ENCODE data around the gene HYAL2. TPM values are rescaled to one million over a fixed set of nuclear protein-coding genes. Genes with fewer than 3 reads are reported as not detected.

HYAL2 gene
- total and polyA plus RNA-seq, 2 of the 8 experiments (the other 6 are each of a cell fraction or from before 2014, with no cell fraction given): 51.9 to 176 TPM

GRCh38 chr3:50355829-50356552, 33.4 kb upstream of the HYAL2 start:
- H3K9me3 ChIP-seq (ENCODE audit: insufficient read depth in 2 of 2, low read depth in 1 of 2, low read length in 1 of 2): no peaks in the 10 kb centered on the region
- no peak overlapping the region for H2AK5ac ChIP-seq (ENCODE audit: low read depth, low read length)
- no peaks in the 10 kb centered on the region for H3K27me3 ChIP-seq (replicated peaks in 1 of 4; ENCODE audit: control insufficient read depth in 3 of 4, extremely low read depth in 1 of 4, insufficient read depth in 3 of 4, low read length in 3 of 4)
- H2BK12ac ChIP-seq (ENCODE audit: low read depth, low read length): no peak overlapping the region
- no peak overlapping the region for H3K18ac ChIP-seq (ENCODE audit: extremely low read depth, low read length)
- TF ChIP-seq CTCF (IDR thresholded peaks at IDR 0.05; ENCODE audit: control extremely low read depth in 1 of 3, insufficient read depth in 1 of 3, low read depth in 1 of 3, low read length in 3 of 3) (peak in 2 of 3 experiments; percentile 14 to 19; a peak in 1 of 4 replicates), SIRT6 (IDR thresholded peaks at IDR 0.05; ENCODE audit: low read length) (no peak), RAD21 (IDR thresholded peaks at IDR 0.05 in 1 of 2, conservative IDR thresholded peaks at IDR 0.05 in 1 of 2; ENCODE audit: low read depth in 2 of 2, low read length in 2 of 2) (peak; percentile 17 to 27; a peak in 2 of 4 replicates)
- H3K4me3 ChIP-seq (ENCODE audit: extremely low read depth in 1 of 4, insufficient read depth in 2 of 4, low read depth in 3 of 4, low read length in 4 of 4): no peak overlapping the region
- WGBS, 2 experiments (ENCODE audit: extremely low coverage in 1 of 2, insufficient coverage in 1 of 2, insufficient read length in 1 of 2, insufficient replicate concordance in 2 of 2, low coverage in 1 of 2, low lambda C conversion rate in 2 of 2, missing lambda C conversion rate in 1 of 2): 89% methylated on average over 5 of the region's 5 CpGs; no CpG with 5 or more reads in 1 of the 2 experiments
- DNase-seq (ENCODE audit: low read depth in 1 of 2, low spot score in 2 of 2): peak in 1 of 2 experiments; percentile 42
- H4K8ac ChIP-seq (ENCODE audit: extremely low read depth, insufficient read depth, low read length): no peak overlapping the region; the same call in 1 of the 2 replicates
- H3K36me3 ChIP-seq (ENCODE audit: control insufficient read depth in 2 of 4, insufficient read depth in 4 of 4, low read length in 3 of 4): peaks cover 3 to 10% (median 5%) of the 10 kb centered on the region in 4 experiments; a peak in 5 of 8 replicates
- H3K56ac ChIP-seq (replicated peaks; ENCODE audit: insufficient read length, low read depth, low read length): no peak overlapping the region
- no peak overlapping the region for H3K27ac ChIP-seq (ENCODE audit: low read depth, low read length)
- H3K4ac ChIP-seq (replicated peaks; ENCODE audit: insufficient read length, low read depth, low read length): no peak overlapping the region
- H2AFZ ChIP-seq (ENCODE audit: low read length): no peak overlapping the region
- H3K9ac ChIP-seq (replicated peaks in 1 of 4; ENCODE audit: extremely low read depth in 1 of 4, low read depth in 3 of 4, low read length in 3 of 4): no peak overlapping the region
- no peak overlapping the region for H2BK120ac ChIP-seq (replicated peaks; ENCODE audit: low read depth, low read length)
- no peak overlapping the region for H3K14ac ChIP-seq (ENCODE audit: insufficient read length)
- H3K23ac ChIP-seq (ENCODE audit: insufficient read length): no peak overlapping the region
- peak overlapping the region in 1 of 2 experiments; percentile 72; a peak in 1 of 4 replicates for H3K4me2 ChIP-seq (ENCODE audit: insufficient read depth in 1 of 2, low read depth in 2 of 2, low read length in 2 of 2)
- no peak overlapping the region for H4K5ac ChIP-seq (ENCODE audit: insufficient read length, low read depth, low read length)
- no peak for FAIRE-seq
- peaks cover 16% of the 10 kb centered on the region for H3K79me1 ChIP-seq (ENCODE audit: low read depth, low read length)
- H4K91ac ChIP-seq (replicated peaks; ENCODE audit: insufficient read length, low read length): no peak overlapping the region
- peaks cover 12% of the 10 kb centered on the region; the same call in 1 of the 2 replicates for H3K23me2 ChIP-seq (ENCODE audit: low read depth, low read length)
- H4K20me1 ChIP-seq (replicated peaks in 1 of 2; ENCODE audit: control insufficient read depth in 1 of 2, insufficient read depth in 2 of 2, low read length in 2 of 2): peaks cover 9 to 22% of the 10 kb centered on the region in 2 experiments
- no peak overlapping the region for H2BK20ac ChIP-seq (ENCODE audit: low read length)
- CTCF ChIA-PET (ENCODE audit: partially characterized antibody): interaction anchor here (0.6 to 13.4 kb wide), 13 partner anchors 9 to 259 kb away, joined by 3 to 136 read pairs (median 5); partner anchors contain the start of gene ZMYND10
- peaks cover 0 to 20% (median 12%) of the 10 kb centered on the region in 4 experiments; a peak in 6 of 7 replicates for H3K4me1 ChIP-seq (replicated peaks in 1 of 4; ENCODE audit: control insufficient read depth in 3 of 4, insufficient read depth in 4 of 4, low read length in 3 of 4)
- H2BK5ac ChIP-seq (ENCODE audit: low read depth, low read length): no peak overlapping the region
- POLR2A ChIA-PET (ENCODE audit: partially characterized antibody): interaction anchor here (1.0 to 3.3 kb wide), 7 partner anchors 9 to 275 kb away, joined by 3 to 16 read pairs (median 4); partner anchors contain the start of gene ZMYND10
- no peak overlapping the region for H2BK15ac ChIP-seq (ENCODE audit: low read length)
- H3K79me2 ChIP-seq (ENCODE audit: control insufficient read depth in 1 of 2, insufficient read depth in 2 of 2, low read length in 2 of 2): peaks cover 0 to 26% of the 10 kb centered on the region in 2 experiments; a peak in 2 of 4 replicates
